Stimulated activated CD8-positive, alpha-beta memory T cell treated with anti-CD3 and anti-CD28 coated beads, Interleukin-7, amount 100 ng/mL, for 4 hours (primary cell): ENCODE measurements around the gene OTUB1.
"Not testable (repeated sequence)": the region's sequence is repeated elsewhere in the genome, so short reads cannot be mapped to it uniquely, and the experiment has no call there.

ENCODE experiments used
- DNase-seq, 2 donors: peaks; one replicate each; pipeline ENCODE4 v3.0.0-alpha.2; 2020; ENCODE audit warnings: low read depth in 2 of 2

The OTUB1 gene

GRCh38 chr11:63986156-63986931 lies at the start of gene OTUB1:
TSS of gene OTUB1 (plus strand) at chr11:63986438. CDS start at chr11:63986457, 19 bp downstream.
- DNase-seq = peak; percentile 78 to 83

- no peak for DNase-seq
These were observed 48.3 kb upstream of the OTUB1 start for GRCh38 chr11:63937713-63938478.

- DNase-seq = peak; percentile 80 to 93
These were observed 47.5 kb upstream of the OTUB1 start, which contains the start of gene NAA40 for GRCh38 chr11:63938479-63939396. TSS of gene NAA40 (plus strand) at chr11:63939002. CDS start at chr11:63939097, 95 bp downstream.

GRCh38 chr11:63939397-63939891 lies 46.8 kb upstream of the OTUB1 start:
- no peak for DNase-seq

GRCh38 chr11:63940786-63941185 lies 45.5 kb upstream of the OTUB1 start:
- DNase-seq = no peak

- DNase-seq = no peak
These were observed 44.3 kb upstream of the OTUB1 start for GRCh38 chr11:63941901-63942300.

GRCh38 chr11:63942803-63943202 lies 43.4 kb upstream of the OTUB1 start:
- no peak for DNase-seq

GRCh38 chr11:63944987-63945386 lies 41.3 kb upstream of the OTUB1 start:
- no peak for DNase-seq

GRCh38 chr11:63945477-63946163 lies 40.6 kb upstream of the OTUB1 start:
- peak in 1 of 2 donors; percentile 13 for DNase-seq

GRCh38 chr11:63951779-63952536 lies 34.3 kb upstream of the OTUB1 start:
- DNase-seq = peak in 1 of 2 donors; percentile 38

- no peak for DNase-seq
These were observed 33.7 kb upstream of the OTUB1 start for GRCh38 chr11:63952570-63952969.

- DNase-seq = no peak
These were observed 28.2 kb upstream of the OTUB1 start for GRCh38 chr11:63958008-63958407.

GRCh38 chr11:63961608-63962412 lies 24.4 kb upstream of the OTUB1 start:
- peak in 1 of 2 donors; percentile 8 for DNase-seq

- not testable (repeated sequence) for DNase-seq
These were observed 22.3 kb upstream of the OTUB1 start for GRCh38 chr11:63963895-63964294.

GRCh38 chr11:63966444-63966843 lies 19.8 kb upstream of the OTUB1 start:
- DNase-seq = no peak

- DNase-seq = no peak
These were observed 16.8 kb upstream of the OTUB1 start for GRCh38 chr11:63969461-63969860.

- DNase-seq = no peak
These were observed 15.3 kb upstream of the OTUB1 start for GRCh38 chr11:63970902-63971301.

- not testable (repeated sequence) for DNase-seq
These were observed 12.4 kb upstream of the OTUB1 start for GRCh38 chr11:63973912-63974258.
